KMS-11 (cell line): Measurements from ENCODE around the gene TMEM150C.

Source experiments
- H2AFZ ChIP-seq: fragments of 200-600 bp; sonication (generic); 2 replicates; pipeline ENCODE4 v1.6.1; 2016; ENCODE audit warnings: antibody characterized with exemption, mixed run types, low read depth
- H3K27ac ChIP-seq: fragments of 200-600 bp; sonication (generic); 2 replicates; pipeline ENCODE4 v1.6.1; 2016; ENCODE audit warnings: mild to moderate bottlenecking, mixed run types
- H3K27me3 ChIP-seq: fragments of 200-600 bp; sonication (generic); 2 replicates; pipeline ENCODE4 v1.6.1; 2017; ENCODE audit warnings: mild to moderate bottlenecking, low read depth, mixed run types, moderate library complexity; ENCODE audit not compliant: insufficient read depth
- H3K36me3 ChIP-seq: fragments of 200-600 bp; sonication (generic); 2 replicates; pipeline ENCODE4 v1.6.1; 2017; ENCODE audit warnings: mild to moderate bottlenecking, mixed run types; ENCODE audit not compliant: insufficient read depth
- H3K4me1 ChIP-seq: fragments of 200-600 bp; sonication (generic); 2 replicates; pipeline ENCODE4 v1.6.1; 2016; ENCODE audit warnings: mild to moderate bottlenecking, low read depth, mixed run types; ENCODE audit not compliant: poor library complexity, severe bottlenecking
- H3K4me2 ChIP-seq: fragments of 200-600 bp; sonication (generic); 2 replicates; pipeline ENCODE4 v1.7.0; 2016; ENCODE audit warnings: mild to moderate bottlenecking, mixed run types
- H3K4me3 ChIP-seq: fragments of 200-600 bp; sonication (generic); IDR thresholded peaks from 2 replicates; pipeline ENCODE4 v1.6.1; 2017; ENCODE audit warnings: low read depth, low read length, mixed read lengths; ENCODE audit not compliant: insufficient read depth
- H3K79me2 ChIP-seq: fragments of 200-600 bp; sonication (generic); 2 replicates; pipeline ENCODE4 v1.6.1; 2016; ENCODE audit warnings: low read depth, mixed run types; ENCODE audit not compliant: insufficient read depth
- H3K9ac ChIP-seq: fragments of 200-600 bp; sonication (generic); 2 replicates; pipeline ENCODE4 v1.6.1; 2016; ENCODE audit warnings: mild to moderate bottlenecking, mixed run types
- H4K20me1 ChIP-seq: fragments of 200-600 bp; sonication (generic); 2 replicates; pipeline ENCODE4 v1.6.1; 2016; ENCODE audit warnings: mild to moderate bottlenecking, mixed run types; ENCODE audit not compliant: insufficient read depth
- CTCF ChIP-seq: fragments of 200-600 bp; sonication (generic); conservative IDR thresholded peaks from 2 replicates; pipeline ENCODE4 v1.6.1; 2017; ENCODE audit warnings: low read depth, mild to moderate bottlenecking, antibody characterized with exemption, low read length, moderate library complexity, mixed read lengths

Gene TMEM150C

GRCh38 chr4:82569727-82570126 lies 7.9 kb upstream of the TMEM150C start:
- Histone ChIP-seq H3K4me3 (no peak overlapping the region), H3K36me3 (no peaks in the 10 kb centered on the region), H3K27ac (no peak overlapping the region), H2AFZ (no peak overlapping the region), H3K79me2 (no peaks in the 10 kb centered on the region), H3K4me2 (no peak overlapping the region), H3K4me1 (no peaks in the 10 kb centered on the region), H3K9ac (no peak overlapping the region), H3K27me3 (no peaks in the 10 kb centered on the region), H4K20me1 (no peaks in the 10 kb centered on the region)
- no peak for TF ChIP-seq CTCF

- Histone ChIP-seq H3K4me3 (no peak overlapping the region), H3K4me1 (no peaks in the 10 kb centered on the region), H3K79me2 (no peaks in the 10 kb centered on the region), H3K27me3 (no peaks in the 10 kb centered on the region), H3K36me3 (no peaks in the 10 kb centered on the region), H4K20me1 (no peaks in the 10 kb centered on the region), H3K9ac (no peak overlapping the region), H2AFZ (no peak overlapping the region), H3K27ac (no peak overlapping the region), H3K4me2 (no peak overlapping the region)
- TF ChIP-seq CTCF = no peak
Observed at GRCh38 chr4:82569076-82569475, 7.3 kb upstream of the TMEM150C start.

GRCh38 chr4:82567444-82567843 lies 5.7 kb upstream of the TMEM150C start:
- H2AFZ ChIP-seq = no peak overlapping the region
- no peak overlapping the region for H3K9ac ChIP-seq
- no peaks in the 10 kb centered on the region for H3K27me3 ChIP-seq
- no peak overlapping the region for H3K4me2 ChIP-seq
- no peak overlapping the region for H3K4me3 ChIP-seq
- no peaks in the 10 kb centered on the region for H4K20me1 ChIP-seq
- H3K79me2 ChIP-seq = no peaks in the 10 kb centered on the region
- no peak for TF ChIP-seq CTCF
- H3K36me3 ChIP-seq = no peaks in the 10 kb centered on the region
- H3K27ac ChIP-seq = no peak overlapping the region
- H3K4me1 ChIP-seq = peaks cover under 1% of the 10 kb centered on the region

- Histone ChIP-seq H3K9ac (no peak overlapping the region), H3K4me3 (no peak overlapping the region), H3K4me2 (peak overlapping the region; percentile 31; the same call in 1 of the 2 replicates)
Observed at GRCh38 chr4:82562564-82562854, 721 bp upstream of the TMEM150C start.

More at GRCh38 chr4:82562564-82562854, 721 bp upstream of the TMEM150C start:
- no peaks in the 10 kb centered on the region for H3K36me3 ChIP-seq
- H3K79me2 ChIP-seq = no peaks in the 10 kb centered on the region
- H2AFZ ChIP-seq = peak overlapping the region; percentile 90; the same call in 1 of the 2 replicates
- H3K27ac ChIP-seq = no peak overlapping the region
- peaks cover 5% of the 10 kb centered on the region for H3K4me1 ChIP-seq
- H3K27me3 ChIP-seq = no peaks in the 10 kb centered on the region; the same call in 1 of the 2 replicates
- H4K20me1 ChIP-seq = no peaks in the 10 kb centered on the region
- no peak for TF ChIP-seq CTCF
